K562 (cell line): ENCODE measurements around the gene NSDHL. TPM values are rescaled to one million over a fixed set of nuclear protein-coding genes. Genes with fewer than 3 reads are reported as not detected.

Source experiments
- ATAC-seq: fragments of 200-7000 bp; cut with Tn5 transposase; 3 replicates; pipeline ENCODE4 v1.9.1; 2020; ENCODE audit warnings: moderate library complexity
- BruUV-seq: library from RNA; stranded (reverse); fragments of 400-500 nt; replicated peaks from 2 replicates; lab custom pipeline; 2021; lab: Mats Ljungman, UMichigan
- CTCF ChIA-PET: fragments of 300-600 bp; formaldehyde crosslinking; extraction: SDS; loops from one replicate; lab custom pipeline; 2021; ENCODE audit warnings: low intra/inter-chr PET ratio; lab: Yijun Ruan, JAX
- POLR2A ChIA-PET: fragments of 300-600, 350-650 bp; sonication (Branson Sonifier 250); formaldehyde crosslinking; extraction: SDS; loops from one replicate; lab custom pipeline; 2021; ENCODE audit warnings: antibody characterized with exemption, inconsistent platforms; lab: Yijun Ruan, JAX
- DNase-seq, 4 experiments: peaks; one replicate each; pipeline versions ENCODE4 v3.0.0 to v3.0.0-alpha.2; 2011 to 2018; ENCODE audit warnings: low spot score in 3 of 4, mixed read lengths in 3 of 4; ENCODE audit errors: extremely low read depth in 1 of 4
- FAIRE-seq: peaks from 2 replicates; lab custom pipeline; 2011; peaks lifted over from hg19 to GRCh38; lab: Jason Lieb, UNC
- H2AFZ ChIP-seq: 2 replicates; pipeline ENCODE4 v1.6.0; 2011; ENCODE audit warnings: low read depth, low read length, control low read depth, inconsistent platforms
- H3K27ac ChIP-seq: fragments of 200-600 bp; 3 replicates; pipeline ENCODE4 v1.8.0; 2011; ENCODE audit warnings: low read depth, mild to moderate bottlenecking, control low read depth, inconsistent platforms, low read length, moderate library complexity, mixed read lengths; ENCODE audit errors: extremely low read depth
- H3K27me3 ChIP-seq, 2 experiments: fragments of 300-600 bp in 1 of 2; 2 replicates in 1 of 2; 3 replicates in 1 of 2; pipeline versions ENCODE4 v1.6.0 to v1.8.0; 2011; ENCODE audit warnings: inconsistent platforms in 2 of 2, low read length in 2 of 2, mild to moderate bottlenecking in 1 of 2, mixed read lengths in 1 of 2, moderate library complexity in 1 of 2; ENCODE audit not compliant: control insufficient read depth in 2 of 2, insufficient read depth in 2 of 2
- H3K36me3 ChIP-seq: fragments of 300-600 bp; 3 replicates; pipeline ENCODE4 v1.8.0; 2011; ENCODE audit warnings: mild to moderate bottlenecking, low read length, inconsistent platforms; ENCODE audit not compliant: control insufficient read depth, insufficient read depth
- H3K4me1 ChIP-seq, 2 experiments: fragments of 200-600 bp in 1 of 2; replicated peaks in 1 of 2; 2 replicates in 1 of 2; 3 replicates in 1 of 2; pipeline versions ENCODE4 v1.5.1 to v1.8.0; 2011; ENCODE audit warnings: inconsistent platforms in 2 of 2, low read length in 2 of 2, mild to moderate bottlenecking in 1 of 2, mixed read lengths in 1 of 2, moderate library complexity in 1 of 2; ENCODE audit not compliant: control insufficient read depth in 2 of 2, insufficient read depth in 2 of 2
- H3K4me2 ChIP-seq: 2 replicates; pipeline ENCODE4 v1.6.1; 2011; ENCODE audit warnings: low read length, control low read depth, inconsistent platforms, mixed read lengths; ENCODE audit not compliant: insufficient read depth
- H3K4me3 ChIP-seq: fragments of 200-600 bp; sonication (generic), shearing (Covaris generic); 2 replicates; pipeline ENCODE4 v1.5.1; 2016; ENCODE audit warnings: control low read depth, inconsistent platforms
- H3K79me2 ChIP-seq: fragments of 200-600 bp; 3 replicates; pipeline ENCODE4 v1.8.0; 2011; ENCODE audit warnings: low read length, inconsistent platforms; ENCODE audit not compliant: control insufficient read depth, insufficient read depth
- H3K9ac ChIP-seq, 2 experiments: 2 replicates each; pipeline versions ENCODE4 v1.6.0 to v1.6.1; 2011; ENCODE audit warnings: low read depth in 2 of 2, low read length in 2 of 2, control low read depth in 1 of 2, inconsistent platforms in 1 of 2, mild to moderate bottlenecking in 1 of 2, mixed read lengths in 1 of 2; ENCODE audit not compliant: insufficient read depth in 1 of 2
- H3K9me1 ChIP-seq: one replicate; pipeline ENCODE4 v1.6.0; 2011; ENCODE audit warnings: inconsistent platforms, mild to moderate bottlenecking, low read length, moderate library complexity; ENCODE audit not compliant: control insufficient read depth, insufficient read depth
- H3K9me3 ChIP-seq: replicated peaks from 2 replicates; pipeline ENCODE4 v1.5.1; 2011; ENCODE audit warnings: low read depth, low read length, inconsistent platforms; ENCODE audit not compliant: control insufficient read depth, insufficient read depth
- H4K20me1 ChIP-seq: replicated peaks from 2 replicates; pipeline ENCODE4 v1.6.1; 2011; ENCODE audit warnings: low read length, inconsistent platforms, mixed read lengths; ENCODE audit not compliant: control insufficient read depth, insufficient read depth
- ASH1L ChIP-seq: fragments of 450-650 bp; IDR thresholded peaks from 2 replicates; pipeline ENCODE4 v1.6.1; 2018; ENCODE audit warnings: borderline replicate concordance, mild to moderate bottlenecking, low read depth; ENCODE audit not compliant: partially characterized antibody
- BCOR ChIP-seq: fragments of 450-650 bp; IDR thresholded peaks from 2 replicates; pipeline ENCODE4 v1.6.1; 2016
- BRD9 ChIP-seq: fragments of 450-650 bp; IDR thresholded peaks from 2 replicates; pipeline ENCODE4 v1.6.1; 2018; ENCODE audit warnings: low read depth; ENCODE audit not compliant: partially characterized antibody
- DIDO1 ChIP-seq: fragments of 450-650 bp; IDR thresholded peaks from 2 replicates; pipeline ENCODE4 v1.6.1; 2016; ENCODE audit warnings: low read depth, missing biosample characterization, missing genetic modification characterization
- HIVEP1 ChIP-seq: fragments of 250-450 bp; sonication (Bioruptor Pico); IDR thresholded peaks from 2 replicates; pipeline ENCODE4 v1.4.0; 2020; ENCODE audit warnings: mild to moderate bottlenecking
- KDM1A ChIP-seq, 2 experiments: fragments of 450-650 bp; IDR thresholded peaks; 2 replicates each; pipeline ENCODE4 v1.6.1; 2016; ENCODE audit warnings: mild to moderate bottlenecking in 2 of 2
- RBM25 ChIP-seq: fragments of 200-400 bp; formaldehyde crosslinking; IDR thresholded peaks from 2 replicates; pipeline ENCODE4 v1.6.1; 2018; ENCODE audit warnings: low read length, low read depth, moderate library complexity; ENCODE audit not compliant: severe bottlenecking
- SMARCA5 ChIP-seq: fragments of 450-650 bp; IDR thresholded peaks from 2 replicates; pipeline ENCODE4 v1.6.1; 2016
- ZFP36 ChIP-seq: fragments of 150-350 bp; IDR thresholded peaks from 2 replicates; pipeline ENCODE4 v1.6.1; 2018; ENCODE audit warnings: low read length, low read depth; ENCODE audit not compliant: partially characterized antibody
- WGBS: fragments of 100-300 bp; shearing (Covaris generic); methylation state at CpG from one replicate; pipeline ENCODE4 v1.1.6; 2016; ENCODE audit warnings: low coverage, mixed read lengths; ENCODE audit not compliant: insufficient coverage; ENCODE audit errors: missing lambda C conversion rate; 5-methylcytosine and 5-hydroxymethylcytosine counted together
- in situ Hi-C: fragments of 300-500 bp; cut with MboI; formaldehyde crosslinking; loops from 4 replicates; pipeline ENCODE4 v1.15.0; 2018; ENCODE audit warnings: inconsistent platforms, mixed read lengths
- intact Hi-C: fragments of 100-400 bp; cut with micrococcal nuclease; formaldehyde crosslinking; loops from 2 replicates; pipeline ENCODE4 v1.14.2; 2022
- polyA plus RNA-seq, 8 experiments: library from polyadenylated mRNA; depleted of rRNA in 4 of 8; stranded (reverse) in 5 of 8; unstranded in 3 of 8; fragments of >200 nt; fragmentation: Nextera tagmentation in 2 of 8; fragmentation: Illumina TruSeq in 1 of 8; extraction: Ambion mirVana in 2 of 8; extraction: Trizol in 1 of 8; gene quantifications; 2 replicates each; pipeline versions ENCODE4 v1.2.1 to v1.2.3, GENCODE V29; 2011 to 2014; ENCODE audit warnings: inconsistent platforms in 1 of 8, missing spikeins in 1 of 8
- total RNA-seq, 7 experiments: library from RNA; depleted of rRNA in 6 of 7; stranded (reverse); fragments of >200 nt in 6 of 7; fragmentation: Illumina TruSeq in 2 of 7; extraction: Trizol in 2 of 7; gene quantifications; 2 replicates each; pipeline versions ENCODE4 v1.2.1 to v1.2.3, GENCODE V29; 2011 to 2021; ENCODE audit warnings: low replicate concordance in 1 of 7
- TF ChIP-seq, protein P1 (sequence below): fragments of 450-650 bp; IDR thresholded peaks from 2 replicates; pipeline ENCODE4 v1.6.1; 2016; ENCODE audit warnings: mild to moderate bottlenecking, moderate library complexity

Gene NSDHL
- total and polyA plus RNA-seq, 9 of the 15 experiments (the other 6 are each of a cell fraction or from before 2014, with no cell fraction given), result 22.5 to 63.4 (median 40.8) TPM

DNA sequence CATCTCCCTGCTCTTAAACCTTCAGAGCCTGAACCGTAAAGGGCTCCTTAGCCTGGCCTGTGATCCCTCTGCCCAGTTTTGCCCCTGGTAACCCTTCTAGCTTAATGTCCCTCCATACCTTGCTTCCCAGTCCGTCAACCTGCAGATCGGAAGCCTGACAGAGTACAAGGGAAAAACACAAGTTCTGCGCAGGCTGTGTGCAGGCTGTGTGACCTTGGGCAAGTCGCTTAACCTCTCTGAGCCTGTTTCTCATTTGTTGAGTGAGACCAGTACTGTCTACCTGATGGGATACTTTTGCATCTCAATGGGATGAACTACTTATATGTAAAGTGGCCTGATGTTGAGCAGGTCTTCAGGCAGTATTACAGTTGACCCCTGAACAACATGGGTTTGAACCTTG is 1.7 kb downstream of the NSDHL start:
- intact Hi-C loops (loop anchor here (10.0 kb wide), 1 partner anchor 82 kb away; no protein-coding TSS in a partner anchor), in situ Hi-C loops (no loop called here)
- CTCF ChIA-PET, result no interaction called here
- H3K4me1 ChIP-seq, result peaks cover 12 to 14% of the 10 kb centered on the region in 2 experiments; a peak in 4 of 5 replicates
- no peak overlapping the region; the same call in 2 of the 3 replicates for H3K27ac ChIP-seq
- no peaks in the 10 kb centered on the region for H3K9me1 ChIP-seq
- H2AFZ ChIP-seq, result no peak overlapping the region
- DNase-seq (no peak), ATAC-seq (no peak), FAIRE-seq (no peak)
- no peaks in the 10 kb centered on the region; the same call in 1 of the 2 replicates for H4K20me1 ChIP-seq
- POLR2A ChIA-PET, result no interaction called here
- H3K4me2 ChIP-seq, result peak overlapping the region; percentile 95
- H3K27me3 ChIP-seq, result no peaks in the 10 kb centered on the region
- 95% methylated on average over 5 of the region's 5 CpGs for WGBS
- no peak overlapping the region; the same call in 1 of the 2 replicates for H3K4me3 ChIP-seq
- peaks cover 42% of the 10 kb centered on the region for H3K79me2 ChIP-seq
- no TSS peak for BruUV-seq
- peaks cover 42% of the 10 kb centered on the region; the same call in 2 of the 3 replicates for H3K36me3 ChIP-seq
- H3K9me3 ChIP-seq, result no peaks in the 10 kb centered on the region
- TF ChIP-seq DIDO1 (no peak), KDM1A (IDR thresholded peaks at IDR 0.05) (peak; percentile 55 to 64; a peak in 3 of 4 replicates), SMARCA5 (peak; percentile 59; the same call in 1 of the 2 replicates), BCOR (peak; percentile 93), ASH1L (no peak), HIVEP1 (no peak), ZFP36 (peak; percentile 83), BRD9 (no peak), RBM25 (peak; percentile 91)
- TF ChIP-seq, protein P1, sequence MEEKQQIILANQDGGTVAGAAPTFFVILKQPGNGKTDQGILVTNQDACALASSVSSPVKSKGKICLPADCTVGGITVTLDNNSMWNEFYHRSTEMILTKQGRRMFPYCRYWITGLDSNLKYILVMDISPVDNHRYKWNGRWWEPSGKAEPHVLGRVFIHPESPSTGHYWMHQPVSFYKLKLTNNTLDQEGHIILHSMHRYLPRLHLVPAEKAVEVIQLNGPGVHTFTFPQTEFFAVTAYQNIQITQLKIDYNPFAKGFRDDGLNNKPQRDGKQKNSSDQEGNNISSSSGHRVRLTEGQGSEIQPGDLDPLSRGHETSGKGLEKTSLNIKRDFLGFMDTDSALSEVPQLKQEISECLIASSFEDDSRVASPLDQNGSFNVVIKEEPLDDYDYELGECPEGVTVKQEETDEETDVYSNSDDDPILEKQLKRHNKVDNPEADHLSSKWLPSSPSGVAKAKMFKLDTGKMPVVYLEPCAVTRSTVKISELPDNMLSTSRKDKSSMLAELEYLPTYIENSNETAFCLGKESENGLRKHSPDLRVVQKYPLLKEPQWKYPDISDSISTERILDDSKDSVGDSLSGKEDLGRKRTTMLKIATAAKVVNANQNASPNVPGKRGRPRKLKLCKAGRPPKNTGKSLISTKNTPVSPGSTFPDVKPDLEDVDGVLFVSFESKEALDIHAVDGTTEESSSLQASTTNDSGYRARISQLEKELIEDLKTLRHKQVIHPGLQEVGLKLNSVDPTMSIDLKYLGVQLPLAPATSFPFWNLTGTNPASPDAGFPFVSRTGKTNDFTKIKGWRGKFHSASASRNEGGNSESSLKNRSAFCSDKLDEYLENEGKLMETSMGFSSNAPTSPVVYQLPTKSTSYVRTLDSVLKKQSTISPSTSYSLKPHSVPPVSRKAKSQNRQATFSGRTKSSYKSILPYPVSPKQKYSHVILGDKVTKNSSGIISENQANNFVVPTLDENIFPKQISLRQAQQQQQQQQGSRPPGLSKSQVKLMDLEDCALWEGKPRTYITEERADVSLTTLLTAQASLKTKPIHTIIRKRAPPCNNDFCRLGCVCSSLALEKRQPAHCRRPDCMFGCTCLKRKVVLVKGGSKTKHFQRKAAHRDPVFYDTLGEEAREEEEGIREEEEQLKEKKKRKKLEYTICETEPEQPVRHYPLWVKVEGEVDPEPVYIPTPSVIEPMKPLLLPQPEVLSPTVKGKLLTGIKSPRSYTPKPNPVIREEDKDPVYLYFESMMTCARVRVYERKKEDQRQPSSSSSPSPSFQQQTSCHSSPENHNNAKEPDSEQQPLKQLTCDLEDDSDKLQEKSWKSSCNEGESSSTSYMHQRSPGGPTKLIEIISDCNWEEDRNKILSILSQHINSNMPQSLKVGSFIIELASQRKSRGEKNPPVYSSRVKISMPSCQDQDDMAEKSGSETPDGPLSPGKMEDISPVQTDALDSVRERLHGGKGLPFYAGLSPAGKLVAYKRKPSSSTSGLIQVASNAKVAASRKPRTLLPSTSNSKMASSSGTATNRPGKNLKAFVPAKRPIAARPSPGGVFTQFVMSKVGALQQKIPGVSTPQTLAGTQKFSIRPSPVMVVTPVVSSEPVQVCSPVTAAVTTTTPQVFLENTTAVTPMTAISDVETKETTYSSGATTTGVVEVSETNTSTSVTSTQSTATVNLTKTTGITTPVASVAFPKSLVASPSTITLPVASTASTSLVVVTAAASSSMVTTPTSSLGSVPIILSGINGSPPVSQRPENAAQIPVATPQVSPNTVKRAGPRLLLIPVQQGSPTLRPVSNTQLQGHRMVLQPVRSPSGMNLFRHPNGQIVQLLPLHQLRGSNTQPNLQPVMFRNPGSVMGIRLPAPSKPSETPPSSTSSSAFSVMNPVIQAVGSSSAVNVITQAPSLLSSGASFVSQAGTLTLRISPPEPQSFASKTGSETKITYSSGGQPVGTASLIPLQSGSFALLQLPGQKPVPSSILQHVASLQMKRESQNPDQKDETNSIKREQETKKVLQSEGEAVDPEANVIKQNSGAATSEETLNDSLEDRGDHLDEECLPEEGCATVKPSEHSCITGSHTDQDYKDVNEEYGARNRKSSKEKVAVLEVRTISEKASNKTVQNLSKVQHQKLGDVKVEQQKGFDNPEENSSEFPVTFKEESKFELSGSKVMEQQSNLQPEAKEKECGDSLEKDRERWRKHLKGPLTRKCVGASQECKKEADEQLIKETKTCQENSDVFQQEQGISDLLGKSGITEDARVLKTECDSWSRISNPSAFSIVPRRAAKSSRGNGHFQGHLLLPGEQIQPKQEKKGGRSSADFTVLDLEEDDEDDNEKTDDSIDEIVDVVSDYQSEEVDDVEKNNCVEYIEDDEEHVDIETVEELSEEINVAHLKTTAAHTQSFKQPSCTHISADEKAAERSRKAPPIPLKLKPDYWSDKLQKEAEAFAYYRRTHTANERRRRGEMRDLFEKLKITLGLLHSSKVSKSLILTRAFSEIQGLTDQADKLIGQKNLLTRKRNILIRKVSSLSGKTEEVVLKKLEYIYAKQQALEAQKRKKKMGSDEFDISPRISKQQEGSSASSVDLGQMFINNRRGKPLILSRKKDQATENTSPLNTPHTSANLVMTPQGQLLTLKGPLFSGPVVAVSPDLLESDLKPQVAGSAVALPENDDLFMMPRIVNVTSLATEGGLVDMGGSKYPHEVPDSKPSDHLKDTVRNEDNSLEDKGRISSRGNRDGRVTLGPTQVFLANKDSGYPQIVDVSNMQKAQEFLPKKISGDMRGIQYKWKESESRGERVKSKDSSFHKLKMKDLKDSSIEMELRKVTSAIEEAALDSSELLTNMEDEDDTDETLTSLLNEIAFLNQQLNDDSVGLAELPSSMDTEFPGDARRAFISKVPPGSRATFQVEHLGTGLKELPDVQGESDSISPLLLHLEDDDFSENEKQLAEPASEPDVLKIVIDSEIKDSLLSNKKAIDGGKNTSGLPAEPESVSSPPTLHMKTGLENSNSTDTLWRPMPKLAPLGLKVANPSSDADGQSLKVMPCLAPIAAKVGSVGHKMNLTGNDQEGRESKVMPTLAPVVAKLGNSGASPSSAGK, result no peak
- TF ChIP-seq, all 486 proteins: peak for 5
- H3K9ac ChIP-seq, result peak overlapping the region in 1 of 2 experiments; percentile 20; a peak in 1 of 4 replicates
